Suprapubic skin (tissue), 4 donors: ENCODE data around the gene BTN2A1.

Experiments used
- EP300 ChIP-seq: sonication (generic); formaldehyde crosslinking; IDR thresholded peaks from one replicate; pipeline ENCODE4 v1.6.1; 2017; ENCODE audit warnings: antibody characterized with exemption
- POLR2A ChIP-seq, 2 donors: fragments of 450-650 bp; IDR thresholded peaks; one replicate each; pipeline ENCODE4 v1.6.1; 2017; ENCODE audit warnings: antibody characterized with exemption in 2 of 2, mild to moderate bottlenecking in 2 of 2, moderate library complexity in 2 of 2
- POLR2AphosphoS5 ChIP-seq, 3 donors: sonication (generic); formaldehyde crosslinking; IDR thresholded peaks; one replicate each; pipeline ENCODE4 v1.6.1; 2017; ENCODE audit warnings: antibody characterized with exemption in 3 of 3
- TF ChIP-seq, protein P1 (sequence below), 2 donors: fragments of 200-600 bp in 1 of 2; fragments of 450-650 bp in 1 of 2; sonication (generic) in 1 of 2; IDR thresholded peaks; one replicate each; pipeline ENCODE4 v1.5.1; 2016 to 2019; ENCODE audit warnings: antibody characterized with exemption in 2 of 2, mild to moderate bottlenecking in 1 of 2, moderate library complexity in 1 of 2

DNA sequence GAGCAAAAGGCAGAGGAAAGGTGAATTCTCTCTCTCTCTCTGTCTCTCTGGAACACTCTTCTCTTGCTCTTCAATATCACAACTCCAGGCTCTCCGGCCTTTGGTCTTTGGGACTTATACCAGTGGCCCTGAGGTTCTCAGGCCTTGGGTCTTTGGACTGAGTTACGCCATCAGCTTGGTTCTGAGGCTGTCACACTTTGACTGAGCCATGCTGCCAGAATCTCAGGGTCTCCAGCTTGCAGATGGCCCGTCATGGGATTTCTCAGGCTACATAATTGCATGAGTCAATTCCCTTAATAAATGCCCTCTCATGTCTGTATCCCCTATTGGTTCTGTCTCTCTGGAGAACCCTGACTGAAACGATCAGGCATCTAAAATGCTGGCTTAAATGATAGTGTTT, 12.9 kb downstream of the BTN2A1 start:
- no peak for TF ChIP-seq POLR2A (IDR thresholded peaks at IDR 0.05)
- TF ChIP-seq, protein P1, sequence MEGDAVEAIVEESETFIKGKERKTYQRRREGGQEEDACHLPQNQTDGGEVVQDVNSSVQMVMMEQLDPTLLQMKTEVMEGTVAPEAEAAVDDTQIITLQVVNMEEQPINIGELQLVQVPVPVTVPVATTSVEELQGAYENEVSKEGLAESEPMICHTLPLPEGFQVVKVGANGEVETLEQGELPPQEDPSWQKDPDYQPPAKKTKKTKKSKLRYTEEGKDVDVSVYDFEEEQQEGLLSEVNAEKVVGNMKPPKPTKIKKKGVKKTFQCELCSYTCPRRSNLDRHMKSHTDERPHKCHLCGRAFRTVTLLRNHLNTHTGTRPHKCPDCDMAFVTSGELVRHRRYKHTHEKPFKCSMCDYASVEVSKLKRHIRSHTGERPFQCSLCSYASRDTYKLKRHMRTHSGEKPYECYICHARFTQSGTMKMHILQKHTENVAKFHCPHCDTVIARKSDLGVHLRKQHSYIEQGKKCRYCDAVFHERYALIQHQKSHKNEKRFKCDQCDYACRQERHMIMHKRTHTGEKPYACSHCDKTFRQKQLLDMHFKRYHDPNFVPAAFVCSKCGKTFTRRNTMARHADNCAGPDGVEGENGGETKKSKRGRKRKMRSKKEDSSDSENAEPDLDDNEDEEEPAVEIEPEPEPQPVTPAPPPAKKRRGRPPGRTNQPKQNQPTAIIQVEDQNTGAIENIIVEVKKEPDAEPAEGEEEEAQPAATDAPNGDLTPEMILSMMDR (IDR thresholded peaks at IDR 0.05): no peak
- no peak for TF ChIP-seq POLR2AphosphoS5 (IDR thresholded peaks at IDR 0.05)
- no peak for TF ChIP-seq EP300
